Endothelial cell of umbilical vein (primary cell): ENCODE results near the gene NGLY1.

Source experiments
- CTCF ChIP-seq, 2 donors: IDR thresholded peaks; 1 replicate in 1 of 2; 2 replicates in 1 of 2; pipeline ENCODE4 v1.5.1; 2011; ENCODE audit warnings: low read length in 2 of 2, mild to moderate bottlenecking in 2 of 2, moderate library complexity in 2 of 2, control low read depth in 1 of 2, inconsistent platforms in 1 of 2, low read depth in 1 of 2; ENCODE audit not compliant: insufficient read depth in 1 of 2; ENCODE audit errors: extremely low read depth in 1 of 2
- EZH2 ChIP-seq: IDR thresholded peaks from 2 replicates; pipeline ENCODE4 v1.6.1; 2012; ENCODE audit warnings: borderline replicate concordance, low read depth, mild to moderate bottlenecking, moderate library complexity, low read length, inconsistent platforms; ENCODE audit not compliant: severe bottlenecking
- GATA2 ChIP-seq: IDR thresholded peaks from 2 replicates; pipeline ENCODE4 v1.7.0; 2011; ENCODE audit warnings: low read depth, mild to moderate bottlenecking, moderate library complexity, mixed read lengths, low read length; ENCODE audit not compliant: insufficient read length, insufficient read depth
- MAX ChIP-seq: IDR thresholded peaks from 2 replicates; pipeline ENCODE4 v1.6.1; 2011; ENCODE audit not compliant: insufficient read depth, insufficient read length
- POLR2A ChIP-seq: IDR thresholded peaks from 2 replicates; pipeline ENCODE4 v1.6.1; 2012; ENCODE audit warnings: low read depth, mild to moderate bottlenecking, control low read depth, low read length

GRCh38 chr3:25783661-25784512 is 644 bp upstream of the NGLY1 start:
- TF ChIP-seq CTCF (IDR thresholded peaks at IDR 0.05; ENCODE audit: extremely low read depth in 1 of 2, insufficient read depth in 1 of 2, low read depth in 1 of 2, low read length in 2 of 2) = no peak
- no peak for TF ChIP-seq POLR2A
- TF ChIP-seq GATA2 = no peak
- TF ChIP-seq EZH2 = no peak
- no peak for TF ChIP-seq MAX
